ENCODE data around the gene DPH1.
"Not testable (repeated sequence)": the region's sequence is repeated elsewhere in the genome, so short reads cannot be mapped to it uniquely, and the experiment has no call there.

DPH1 gene

DNA sequence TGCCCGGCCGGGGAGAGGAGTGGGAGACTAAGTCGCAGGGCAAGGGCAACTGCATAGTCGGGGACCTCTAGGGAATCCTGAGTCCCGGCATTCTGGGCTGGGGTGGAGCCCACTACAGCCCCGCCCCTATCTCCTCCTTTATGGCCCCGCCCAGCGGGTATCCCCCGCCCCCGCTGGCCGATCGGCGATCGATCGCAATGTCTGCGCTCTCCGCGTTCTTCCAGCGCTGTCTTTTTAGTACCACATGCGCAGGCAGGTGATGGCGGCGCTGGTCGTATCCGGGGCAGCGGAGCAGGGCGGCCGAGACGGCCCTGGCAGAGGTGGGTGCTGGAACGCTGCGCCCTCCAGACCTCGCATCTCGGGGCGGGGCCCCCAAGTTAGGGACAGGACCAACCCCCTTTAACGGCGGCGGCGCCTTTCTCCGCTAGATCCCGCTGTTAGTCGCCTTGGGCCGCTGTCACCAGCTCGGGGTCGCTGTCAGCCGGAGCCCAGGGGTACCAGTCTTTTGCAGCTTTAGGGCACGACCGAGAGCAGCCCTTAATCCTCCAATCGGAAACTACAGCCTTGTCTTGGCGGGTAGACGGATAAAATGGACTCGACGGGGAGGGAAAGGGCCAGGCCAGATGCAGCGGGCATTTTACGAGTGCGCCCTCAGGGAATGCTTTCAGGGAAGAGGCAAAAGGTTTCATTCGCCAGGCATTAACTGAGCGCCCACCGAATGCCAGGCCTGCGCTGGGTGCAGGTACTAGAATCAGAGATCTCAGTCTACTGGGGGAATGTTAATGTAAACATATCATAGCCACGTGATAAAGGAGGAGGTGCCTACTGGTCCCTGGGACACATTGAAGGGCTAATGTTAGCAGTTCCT is at the start of gene DPH1:
TSS of gene DPH1 (plus strand) at position 243 of the 868 bp plus-strand sequence. CDS start at position 260, 17 bp downstream.
- peak within 1 kb of the TSS in 20 of 21 experiments; percentile 41 to 90 (median 76) for H3K27ac ChIP-seq
- H3K4me3 ChIP-seq = peak within 1 kb of the TSS; percentile 87 to 100 (median 94)

DNA sequence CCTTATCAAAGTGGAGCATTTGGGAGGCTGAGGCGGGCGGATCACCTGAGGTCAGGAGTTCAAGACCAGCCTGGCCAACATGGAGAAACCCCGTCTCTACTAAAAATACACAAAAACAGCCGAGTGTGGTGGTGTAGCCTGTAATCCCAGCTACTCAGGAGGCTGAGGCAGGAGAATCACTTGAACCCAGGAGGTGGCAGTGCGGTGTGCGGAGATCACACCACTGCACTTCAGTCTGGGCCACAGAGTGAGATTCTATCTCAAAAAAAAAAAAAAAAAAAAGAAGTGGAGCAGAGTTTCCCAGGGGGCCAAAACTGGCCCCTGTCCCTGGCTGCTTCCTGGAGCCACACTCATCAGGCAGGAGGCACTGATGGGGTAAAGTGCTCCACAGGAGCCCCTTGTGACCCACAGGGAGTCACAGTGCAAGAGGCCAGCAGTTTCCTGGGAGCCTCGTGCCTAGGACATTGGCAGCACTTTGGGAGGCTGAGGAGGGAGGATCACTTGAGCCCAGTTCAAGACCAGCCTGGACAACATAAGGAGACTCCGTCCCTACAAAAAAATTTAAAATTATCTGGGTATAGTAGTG is 49.2 kb upstream of the DPH1 start:
- peak overlapping the region in 2 of 21 experiments; percentile 50 for H3K27ac ChIP-seq

DNA sequence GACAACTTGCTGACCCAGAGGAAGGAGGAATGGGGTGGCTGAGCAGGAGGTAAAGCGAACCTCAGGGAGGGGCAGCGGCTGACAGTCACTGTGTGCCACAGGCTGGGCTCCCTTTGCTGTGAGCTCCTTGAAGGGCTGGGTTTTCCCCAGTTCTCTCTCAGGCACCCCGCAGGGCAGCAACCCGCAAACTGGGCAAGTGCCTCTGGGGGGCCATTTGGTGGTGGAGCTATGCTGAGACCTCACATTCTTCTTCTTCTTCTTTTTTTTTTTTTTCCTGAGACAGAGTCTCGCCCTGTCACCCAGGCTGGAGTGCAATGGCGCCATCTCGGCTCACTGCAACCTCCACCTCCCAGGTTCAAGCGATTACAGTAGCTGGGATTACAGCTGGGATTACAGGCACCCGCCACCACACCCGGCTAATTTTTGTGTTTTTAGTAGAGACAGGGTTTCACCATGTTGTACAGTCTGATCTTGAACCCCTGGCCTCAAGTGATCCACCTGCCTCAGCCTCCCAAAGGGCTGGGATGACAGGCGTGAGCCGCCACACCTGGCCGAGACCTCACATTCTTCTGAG is 47.1 kb upstream of the DPH1 start:
- not testable (repeated sequence) for H3K4me3 ChIP-seq, H3K27ac ChIP-seq

More for the DNA sequence above, 49.2 kb upstream of the DPH1 start:
- no peak overlapping the region for H3K4me3 ChIP-seq

DNA sequence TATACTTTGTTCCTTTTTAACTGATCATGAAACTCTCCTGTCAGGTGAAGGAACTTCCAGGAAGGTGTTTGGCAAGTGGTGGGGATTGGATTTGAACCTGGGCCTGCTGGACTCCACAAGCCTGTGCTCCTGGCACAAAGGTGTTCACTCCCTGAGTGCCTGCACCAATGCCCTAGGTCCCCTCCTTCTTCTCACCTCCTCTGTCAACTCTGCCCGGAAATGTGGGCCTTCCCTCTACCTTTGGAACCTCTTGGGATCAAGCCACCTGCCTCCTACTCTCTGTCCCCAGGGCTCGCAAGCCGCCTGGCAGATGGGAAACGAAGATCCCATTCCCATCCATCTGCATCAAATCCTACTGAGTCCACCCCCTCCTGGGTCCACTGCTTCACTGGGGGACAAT is 44.9 kb upstream of the DPH1 start:
- no peak overlapping the region for H3K27ac ChIP-seq
- H3K4me3 ChIP-seq = no peak overlapping the region

DNA sequence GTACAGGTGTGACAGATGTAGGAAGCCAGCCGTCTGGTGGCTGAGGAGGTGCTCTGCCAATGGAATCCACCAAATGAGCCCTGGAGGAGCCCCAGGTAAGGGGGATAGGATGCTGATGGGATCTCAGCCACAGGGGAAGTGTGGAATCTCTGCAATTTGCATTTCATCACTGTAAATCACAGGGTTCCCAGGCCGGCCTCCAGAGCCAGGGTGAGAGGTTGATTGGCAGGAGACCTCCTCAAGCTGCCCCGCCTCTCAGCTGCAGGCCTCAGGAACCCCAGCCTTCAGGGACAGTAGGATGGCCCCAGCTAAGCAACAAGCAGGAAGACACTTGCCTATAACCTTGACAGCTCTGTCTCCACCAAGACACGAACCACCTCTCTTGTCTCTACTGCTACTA is 44.3 kb upstream of the DPH1 start:
- no peak overlapping the region for H3K27ac ChIP-seq
- H3K4me3 ChIP-seq = no peak overlapping the region

DNA sequence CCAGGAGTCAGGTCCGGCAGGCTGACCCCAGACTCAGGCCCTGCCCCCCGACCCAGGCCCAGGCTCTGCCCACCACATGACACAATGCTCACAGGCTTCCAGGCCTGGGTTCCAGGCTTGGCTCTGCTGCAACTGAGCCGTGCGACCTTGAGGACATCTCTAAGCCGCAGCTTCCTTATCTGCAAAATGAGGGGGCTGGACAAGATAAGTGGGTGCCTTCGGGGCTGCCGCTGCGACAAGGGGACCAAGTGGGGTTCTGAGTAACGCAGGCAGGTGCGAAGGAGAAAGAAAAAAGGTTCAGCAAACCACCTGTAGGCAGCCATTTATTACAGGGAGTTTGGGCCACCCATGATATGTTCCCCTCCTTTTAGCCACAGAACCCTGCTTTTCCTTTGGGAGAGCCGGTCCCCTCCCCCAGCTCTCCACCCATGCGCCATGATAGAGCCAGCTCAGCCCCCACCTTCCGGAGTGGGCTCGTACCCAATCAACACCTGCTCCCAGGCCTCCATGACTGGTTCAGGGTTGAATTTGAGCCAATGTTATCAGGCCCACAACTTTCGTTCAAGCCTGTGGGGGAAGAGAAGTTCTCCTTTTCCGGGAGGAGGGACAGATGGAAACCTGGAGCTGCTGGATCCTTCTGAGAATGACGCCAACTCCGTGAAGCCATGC is 43.0 kb upstream of the DPH1 start:
- Histone ChIP-seq H3K4me3 (no peak overlapping the region), H3K27ac (peak overlapping the region in 6 of 21 experiments; percentile 8 to 32 (median 20))

DNA sequence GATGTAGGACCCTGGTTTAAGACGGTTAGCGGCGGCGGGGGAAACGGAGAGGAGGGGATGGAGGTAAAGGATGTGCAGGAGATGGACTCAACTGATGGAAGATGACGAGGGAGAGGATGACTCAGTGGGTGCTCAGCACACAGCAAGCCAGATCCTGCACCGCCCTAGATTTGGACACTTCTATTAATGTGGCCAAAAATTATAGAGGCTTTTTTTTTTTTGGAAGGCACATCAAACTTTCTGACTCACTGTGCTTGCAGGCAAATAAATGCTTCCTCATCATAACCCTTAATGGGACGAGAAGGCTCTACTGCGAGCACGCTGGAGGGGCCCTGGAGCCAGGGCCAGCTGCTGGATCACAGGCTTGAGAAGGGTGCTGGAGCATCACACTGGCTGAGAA is 40.8 kb upstream of the DPH1 start:
- Histone ChIP-seq H3K27ac (peak overlapping the region in 9 of 21 experiments; percentile 29 to 81 (median 72)), H3K4me3 (no peak overlapping the region)

DNA sequence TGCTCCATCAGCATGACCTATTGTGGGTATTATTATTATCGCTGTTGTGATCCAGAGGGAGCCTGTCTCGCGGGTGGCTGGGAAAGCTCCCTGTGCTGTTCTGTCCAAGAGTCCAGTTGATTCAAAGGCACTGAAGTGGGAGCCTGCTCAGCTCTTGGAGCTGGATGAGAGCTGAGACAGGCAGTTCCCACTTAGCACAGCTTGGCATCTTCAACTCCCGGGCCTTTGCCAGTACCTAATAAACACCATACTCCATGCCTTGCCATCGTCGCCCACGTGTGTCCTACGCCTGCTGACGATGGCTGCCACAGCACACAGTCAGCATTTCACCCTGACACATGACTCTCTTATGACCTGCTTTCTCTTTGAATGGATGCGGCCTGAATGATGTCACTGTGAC is 37.4 kb upstream of the DPH1 start:
- Histone ChIP-seq H3K27ac (peak overlapping the region in 1 of 21 experiments; percentile 17), H3K4me3 (no peak overlapping the region)

DNA sequence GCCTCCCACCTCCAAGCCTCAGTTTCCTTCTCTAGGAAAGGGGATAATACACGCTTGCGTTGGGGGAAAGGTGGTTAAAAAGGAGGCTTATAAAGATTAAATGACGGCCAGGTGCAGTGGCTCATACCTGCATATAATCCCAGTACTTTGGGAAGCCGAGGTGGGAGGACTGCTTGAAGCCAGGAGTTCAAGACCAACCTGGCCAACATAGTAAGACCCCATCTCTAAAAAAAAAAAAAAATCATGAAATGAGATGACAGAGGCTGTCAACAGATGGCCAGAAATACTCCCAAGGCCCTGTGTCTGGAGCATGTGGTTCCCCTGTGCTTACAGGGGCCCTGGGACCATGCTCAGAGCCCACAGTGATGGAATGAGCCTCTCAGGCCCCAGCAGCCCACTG is 35.2 kb upstream of the DPH1 start:
- H3K4me3 ChIP-seq = no peak overlapping the region
- no peak overlapping the region for H3K27ac ChIP-seq

DNA sequence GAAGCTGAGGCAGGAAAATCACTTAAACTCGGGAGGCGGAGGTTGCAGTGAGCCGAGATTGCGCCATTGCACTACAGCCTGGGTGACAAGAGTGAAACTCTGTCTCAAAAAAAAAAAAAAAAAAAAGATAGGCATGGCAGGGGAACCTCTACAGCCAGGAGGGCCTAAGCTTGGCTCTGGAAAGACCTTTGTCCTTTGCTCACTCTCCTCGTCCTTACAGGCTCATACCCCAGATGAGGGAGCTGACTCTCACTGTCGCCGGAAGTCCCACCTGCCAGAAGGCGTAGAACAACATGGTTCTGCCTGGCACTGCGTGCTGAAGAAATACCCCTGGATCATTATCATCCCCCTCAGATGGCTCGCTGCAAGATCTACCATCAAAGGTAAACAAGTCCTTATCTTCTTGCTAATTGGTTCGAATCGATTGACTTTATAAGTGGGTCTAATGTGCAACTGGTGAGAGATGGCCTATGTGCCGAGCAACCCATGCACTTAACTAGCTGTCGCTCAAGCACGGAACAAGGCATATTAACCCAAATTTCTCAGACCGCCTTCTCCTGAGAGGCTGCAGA is 34.5 kb upstream of the DPH1 start:
- peak overlapping the region in 1 of 21 experiments; percentile 47 for H3K27ac ChIP-seq
- no peak overlapping the region for H3K4me3 ChIP-seq

DNA sequence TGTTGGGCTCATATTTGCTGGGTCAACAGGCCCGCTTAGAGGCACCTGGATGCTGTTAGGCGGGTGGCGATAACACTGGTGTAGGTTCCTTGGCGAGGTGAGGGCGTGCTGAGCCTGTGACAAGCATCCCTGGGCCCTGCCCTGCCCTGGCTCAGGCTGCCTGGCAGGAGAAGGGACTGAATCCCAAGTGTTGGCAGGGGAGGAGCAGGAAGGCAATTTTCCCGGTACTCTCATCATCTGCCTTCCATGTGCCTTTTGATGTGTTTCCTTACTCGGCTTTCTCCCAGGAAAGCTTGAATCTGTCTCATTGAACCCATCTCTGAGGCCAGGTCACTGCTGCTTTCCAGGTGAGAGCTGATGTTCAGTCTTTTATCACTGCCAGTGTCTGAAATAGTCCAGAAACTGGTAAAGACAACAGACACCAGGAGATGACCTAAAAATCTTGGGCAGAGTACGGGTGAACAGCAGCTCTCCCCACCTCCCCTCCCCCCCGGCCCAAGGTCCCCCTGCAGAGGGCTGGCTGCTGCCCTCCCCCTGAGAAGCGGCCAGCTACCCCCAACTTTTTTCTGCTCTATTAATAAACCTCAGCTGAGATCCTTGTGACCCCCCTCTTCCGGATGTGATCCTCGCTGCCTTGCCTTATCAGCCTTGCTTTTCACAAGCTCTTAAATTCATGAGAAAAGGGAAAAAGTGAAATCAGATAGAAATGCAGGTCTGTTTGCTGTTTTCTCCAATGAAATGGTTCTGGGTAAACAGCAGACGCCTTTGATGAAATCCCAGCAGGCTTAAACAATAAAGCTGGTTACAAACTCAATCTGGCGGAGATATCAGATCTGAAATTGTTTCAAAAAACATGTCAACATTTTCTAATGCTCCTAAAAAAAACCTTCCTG is 33.8 kb upstream of the DPH1 start:
- Histone ChIP-seq H3K4me3 (no peak overlapping the region), H3K27ac (peak overlapping the region in 3 of 21 experiments; percentile 15 to 47 (median 35))

DNA sequence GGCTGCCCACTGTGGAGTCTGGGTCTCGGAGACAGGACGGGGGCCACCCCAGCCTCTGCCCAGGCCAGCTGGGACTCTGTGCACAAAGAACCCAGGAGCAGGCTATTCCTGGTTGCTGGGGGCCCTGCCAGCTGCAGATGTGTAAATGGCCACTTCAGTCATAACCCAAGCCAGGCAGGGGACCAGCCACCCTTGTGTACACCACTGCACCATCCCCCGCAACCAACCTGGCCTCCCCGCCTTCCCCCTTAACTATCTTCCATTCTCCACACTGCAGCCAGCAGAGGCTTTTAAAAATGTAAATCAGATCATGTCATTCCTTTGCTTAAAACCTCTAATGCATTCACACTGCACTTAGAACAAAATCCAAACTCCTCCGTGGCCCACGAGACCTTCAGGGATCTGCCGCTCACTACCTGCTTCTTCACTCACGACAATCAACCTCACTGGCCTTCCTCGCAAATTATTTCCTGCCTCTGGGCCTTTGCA is 33.1 kb upstream of the DPH1 start:
- Histone ChIP-seq H3K4me3 (no peak overlapping the region), H3K27ac (peak overlapping the region in 2 of 21 experiments; percentile 34 to 35)

DNA sequence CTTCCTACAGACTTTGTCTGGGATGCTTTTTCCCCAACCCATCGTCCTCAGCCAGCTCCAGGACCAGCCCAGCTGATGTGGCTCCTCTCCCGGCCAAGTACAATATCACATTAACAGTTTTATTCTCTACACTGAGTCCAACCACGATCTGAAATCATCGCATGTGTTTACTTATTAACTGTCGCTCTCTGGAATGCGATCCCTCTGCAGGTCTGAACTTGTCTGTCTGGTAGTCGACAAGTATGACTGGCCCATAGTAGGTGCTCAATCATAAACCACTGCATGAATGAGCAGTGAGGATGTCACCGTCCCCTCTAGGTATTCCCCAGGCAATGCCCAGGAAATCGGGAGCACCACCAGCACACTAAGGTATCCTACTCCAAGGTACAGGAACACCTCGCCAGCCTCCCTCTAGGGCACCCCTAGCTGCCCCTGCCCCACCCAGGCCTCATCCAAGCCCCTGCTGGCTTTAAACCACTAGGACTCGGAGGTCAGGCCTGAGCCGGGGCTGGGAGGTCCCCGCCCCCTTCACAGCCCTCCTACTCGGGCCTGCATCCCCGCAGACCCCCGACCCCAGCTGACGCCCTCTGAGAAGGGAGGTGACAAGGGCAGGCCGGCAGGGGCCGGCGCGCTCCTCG is 32.5 kb upstream of the DPH1 start:
- peak overlapping the region in 13 of 21 experiments; percentile 23 to 81 (median 63) for H3K27ac ChIP-seq
- H3K4me3 ChIP-seq = peak overlapping the region in 5 of 7 experiments; percentile 26 to 44 (median 36)

DNA sequence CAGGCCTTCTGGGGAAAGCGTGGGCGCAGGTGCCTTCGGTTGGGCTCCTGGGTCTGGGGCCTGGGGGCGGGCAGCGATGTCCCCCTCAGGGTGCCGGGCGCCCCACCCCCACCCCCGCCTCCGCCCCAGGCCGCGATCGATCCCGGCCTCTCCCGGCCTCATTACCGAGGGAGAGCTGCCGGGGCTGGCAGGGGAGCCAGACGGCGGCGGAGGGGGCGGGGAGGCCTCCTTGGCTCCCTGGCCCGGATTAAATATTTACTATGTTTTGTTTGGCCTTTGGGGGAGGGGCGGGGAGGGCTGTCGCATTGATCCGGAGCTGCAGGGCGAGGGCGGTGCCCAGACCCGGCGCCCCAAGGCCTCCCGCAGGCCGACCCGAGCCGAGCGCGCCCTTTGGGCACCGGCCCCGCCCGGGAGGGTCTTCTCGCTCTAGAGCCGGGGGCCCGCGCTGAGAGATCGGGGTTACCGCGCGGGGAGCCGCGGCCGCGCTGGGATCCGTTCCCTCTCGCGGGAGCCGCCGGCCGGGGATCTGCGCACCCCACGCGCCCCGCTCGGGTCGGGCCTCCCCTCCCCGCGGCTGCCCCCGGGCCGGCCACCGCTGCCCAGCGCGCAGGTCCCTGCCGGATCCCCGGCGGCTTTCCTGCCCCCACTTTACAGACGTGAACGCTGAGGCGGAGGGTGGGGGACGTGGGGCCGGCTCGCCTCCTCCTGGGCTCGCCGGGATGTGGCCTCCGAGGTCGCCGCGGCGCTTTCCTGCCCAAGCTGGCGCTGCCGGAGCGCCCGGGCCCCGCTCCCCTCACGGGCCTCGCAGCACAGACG is 31.8 kb upstream of the DPH1 start:
- Histone ChIP-seq H3K4me3 (peak overlapping the region; percentile 24 to 44 (median 32)), H3K27ac (peak overlapping the region in 17 of 21 experiments; percentile 22 to 81 (median 57))

DNA sequence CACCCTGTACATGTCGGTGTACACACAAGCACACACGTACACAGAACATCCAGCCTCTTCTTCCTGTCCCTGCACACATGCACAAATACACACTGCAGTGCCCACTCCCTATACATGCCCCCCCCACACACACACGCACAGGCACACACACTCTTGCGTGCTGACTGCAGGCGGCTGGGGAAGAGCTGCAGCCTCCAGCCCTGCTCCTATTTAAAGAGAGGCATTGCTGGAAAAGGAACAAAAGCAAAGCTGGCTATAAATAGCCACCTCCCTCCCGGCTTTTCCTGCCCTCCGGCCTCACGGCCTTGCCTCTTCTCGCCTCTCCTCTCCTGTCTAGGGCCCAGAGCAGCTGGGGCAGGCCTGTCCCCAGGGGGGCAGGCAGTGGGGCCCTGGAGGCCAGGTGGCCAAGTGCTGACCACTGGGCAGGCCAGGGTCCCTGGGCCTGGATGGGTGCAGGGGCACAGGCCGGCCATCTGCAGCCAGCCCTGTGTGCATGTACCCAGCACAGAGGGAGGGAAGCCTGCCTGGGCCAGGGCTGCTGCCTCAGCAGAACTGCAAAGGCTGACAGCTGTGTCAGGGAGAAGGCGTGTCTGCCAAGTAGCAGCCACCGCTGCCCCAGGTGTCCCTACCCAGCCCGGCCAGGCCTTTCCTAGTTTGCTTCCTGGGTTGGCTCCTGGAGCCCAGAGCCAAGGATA is 30.2 kb upstream of the DPH1 start:
- H3K4me3 ChIP-seq = no peak overlapping the region
- peak overlapping the region in 12 of 21 experiments; percentile 36 to 82 (median 62) for H3K27ac ChIP-seq

DNA sequence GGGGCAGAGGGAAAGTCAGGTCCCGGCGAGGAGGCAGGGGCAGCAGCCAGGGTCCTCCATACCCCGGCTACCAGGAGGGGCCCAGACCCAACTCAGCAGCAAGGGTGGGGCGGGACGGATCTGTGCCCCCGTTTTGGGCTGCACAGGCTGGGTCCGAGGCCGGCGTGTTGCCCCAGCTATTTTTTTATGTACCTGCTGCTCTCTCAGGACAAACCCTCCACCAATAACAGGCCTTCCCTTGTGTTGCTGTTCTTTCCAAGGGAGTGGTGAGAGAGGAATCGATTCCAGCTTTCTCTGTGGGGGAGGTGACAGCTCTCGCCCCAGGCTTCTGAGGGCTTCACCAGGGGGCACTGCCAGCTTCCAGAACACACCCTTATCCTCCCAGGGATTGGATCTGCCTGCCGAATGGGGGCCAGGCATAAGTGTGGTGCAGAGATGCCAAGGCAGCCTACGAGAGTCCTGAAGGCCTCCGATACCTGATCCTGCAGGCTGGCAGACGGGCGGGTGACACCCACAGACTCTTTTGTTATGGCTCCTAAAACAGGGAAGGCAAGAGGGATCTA is 27.1 kb upstream of the DPH1 start:
- Histone ChIP-seq H3K27ac (peak overlapping the region in 8 of 21 experiments; percentile 21 to 72 (median 60)), H3K4me3 (no peak overlapping the region)
